A549 (cell line): Measurements from ENCODE around the gene B9D1. TPM values are rescaled to one million over a fixed set of nuclear protein-coding genes. Genes with fewer than 3 reads are reported as not detected.

Source experiments
- ATAC-seq, 2 experiments: fragments of 200-7000 bp in 1 of 2; fragments of >200 bp in 1 of 2; cut with Nextera tagmentation in 1 of 2; cut with Tn5 transposase in 1 of 2; 3 replicates each; pipeline versions ENCODE4 v1.8.0 to v1.9.1; 2018 to 2020; ENCODE audit warnings: mild to moderate bottlenecking in 1 of 2, moderate library complexity in 1 of 2
- CTCF ChIA-PET: fragments of 300-600 bp; sonication (Branson Sonifier 250); formaldehyde crosslinking; extraction: SDS; loops from one replicate; lab custom pipeline; 2021; ENCODE audit warnings: antibody characterized with exemption, inconsistent platforms; lab: Yijun Ruan, JAX
- POLR2A ChIA-PET: fragments of 350-600 bp; formaldehyde crosslinking; extraction: SDS; loops from one replicate; lab custom pipeline; 2021; ENCODE audit warnings: antibody characterized with exemption, inconsistent platforms; lab: Yijun Ruan, JAX
- DNase-seq, 2 experiments: peaks; one replicate each; pipeline versions ENCODE4 v3.0.0 to v3.0.0-alpha.2; 2011 to 2016; ENCODE audit warnings: low read depth in 1 of 2, low spot score in 1 of 2
- FAIRE-seq: peaks from 2 replicates; lab custom pipeline; 2011; peaks lifted over from hg19 to GRCh38; lab: Jason Lieb, UNC
- H3K27ac ChIP-seq, 2 experiments: fragments of >200 bp; sonication (Bioruptor Twin); formaldehyde crosslinking; 3 replicates each; pipeline ENCODE4 v1.5.1; 2016 to 2017
- H3K4me1 ChIP-seq: fragments of >200 bp; sonication (Bioruptor Twin); formaldehyde crosslinking; 3 replicates; pipeline ENCODE4 v1.6.1; 2016
- H3K4me2 ChIP-seq: fragments of >200 bp; sonication (Bioruptor Twin); formaldehyde crosslinking; 3 replicates; pipeline ENCODE4 v1.6.1; 2016
- H3K4me3 ChIP-seq: fragments of >200 bp; sonication (Bioruptor Twin); formaldehyde crosslinking; 3 replicates; pipeline ENCODE4 v1.5.1; 2016
- H3K9me3 ChIP-seq: fragments of >200 bp; sonication (Bioruptor Twin); formaldehyde crosslinking; 3 replicates; pipeline ENCODE4 v1.6.1; 2016
- BCL3 ChIP-seq: fragments of >200 bp; sonication (Bioruptor Twin); formaldehyde crosslinking; IDR thresholded peaks from 3 replicates; pipeline ENCODE4 v1.6.1; 2016
- CTCF ChIP-seq: fragments of >200 bp; sonication (Bioruptor Twin); formaldehyde crosslinking; IDR thresholded peaks from 3 replicates; pipeline ENCODE4 v1.5.1; 2016
- ESRRA ChIP-seq: fragments of 150-350 bp; IDR thresholded peaks from 2 replicates; pipeline ENCODE4 v1.6.1; 2014; ENCODE audit warnings: mild to moderate bottlenecking, low read length, borderline replicate concordance
- FOXS1 ChIP-seq: fragments of 250-450 bp; sonication (Bioruptor Pico); IDR thresholded peaks from 2 replicates; pipeline ENCODE4 v1.5.0; 2020; ENCODE audit warnings: mild to moderate bottlenecking, moderate library complexity
- GATA3 ChIP-seq: IDR thresholded peaks from 2 replicates; pipeline ENCODE4 v1.6.1; 2012; ENCODE audit warnings: borderline replicate concordance
- HDAC2 ChIP-seq: fragments of 200-600 bp; sonication (generic); IDR thresholded peaks from 2 replicates; pipeline ENCODE4 v1.6.1; 2016
- HEYL ChIP-seq: fragments of 250-450 bp; sonication (Bioruptor Pico); IDR thresholded peaks from 2 replicates; pipeline ENCODE4 v1.8.0; 2021; ENCODE audit warnings: mild to moderate bottlenecking, moderate library complexity
- HOXB5 ChIP-seq: fragments of 250-450 bp; sonication (Bioruptor Pico); IDR thresholded peaks from 2 replicates; pipeline ENCODE4 v1.5.0; 2020; ENCODE audit warnings: mild to moderate bottlenecking, moderate library complexity
- JUN ChIP-seq, 2 experiments: fragments of >200 bp; sonication (Bioruptor Twin); formaldehyde crosslinking; IDR thresholded peaks; 2 replicates in 1 of 2; 3 replicates in 1 of 2; pipeline ENCODE4 v1.6.1; 2016 to 2017
- MAX ChIP-seq: IDR thresholded peaks from 2 replicates; pipeline ENCODE4 v1.6.1; 2012
- PBX3 ChIP-seq: IDR thresholded peaks from 2 replicates; pipeline ENCODE4 v1.6.1; 2012
- POLR2A ChIP-seq: IDR thresholded peaks from 2 replicates; pipeline ENCODE4 v1.6.1; 2012; ENCODE audit warnings: mild to moderate bottlenecking, low read length
- POLR2AphosphoS2 ChIP-seq: conservative IDR thresholded peaks from 2 replicates; pipeline ENCODE4 v1.6.1; 2012; ENCODE audit warnings: low read length, improper control_type of control experiment, inconsistent platforms
- RFX5 ChIP-seq: fragments of 450-650 bp; IDR thresholded peaks from 2 replicates; pipeline ENCODE4 v1.7.1; 2014; ENCODE audit warnings: antibody characterized with exemption, mild to moderate bottlenecking, moderate library complexity
- SMC3 ChIP-seq: fragments of >200 bp; sonication (Bioruptor Twin); formaldehyde crosslinking; IDR thresholded peaks from 3 replicates; pipeline ENCODE4 v1.6.1; 2018; ENCODE audit warnings: inconsistent platforms
- SREBF2 ChIP-seq: fragments of 450-650 bp; IDR thresholded peaks from 2 replicates; pipeline ENCODE4 v1.6.1; 2014; ENCODE audit warnings: mild to moderate bottlenecking, moderate library complexity
- WGBS: methylation state at CpG from one replicate; pipeline ENCODE4 v1.1.6; 2017; ENCODE audit errors: missing lambda C conversion rate; 5-methylcytosine and 5-hydroxymethylcytosine counted together
- polyA plus RNA-seq, 4 experiments: library from polyadenylated mRNA; depleted of rRNA in 3 of 4; stranded (reverse); fragments of >200 nt; fragmentation: RNase III in 1 of 4; extraction: RNeasy Plus Mini Kit Qiagen cat#74134 plus additional on column Dnase treatment in 1 of 4; gene quantifications; 2 replicates in 3 of 4; 3 replicates in 1 of 4; pipeline ENCODE4 v1.2.3, GENCODE V29; 2011 to 2017
- TF ChIP-seq, protein P1 (sequence below): fragments of 200-600 bp; sonication (generic); IDR thresholded peaks from 2 replicates; pipeline ENCODE4 v1.6.1; 2016; ENCODE audit warnings: antibody characterized with exemption, mild to moderate bottlenecking, moderate library complexity

B9D1 gene
- polyA plus RNA-seq, 2 of the 4 experiments (the other 2 are of a cell fraction): 48.2 to 60.6 TPM

GRCh38 chr17:19377602-19378415 lies 15.3 kb upstream of the B9D1 start (continued):
- TF ChIP-seq SMC3 (peak; percentile 22; the same call in 1 of the 3 replicates), HEYL (CRISPR knock-in tag) (no peak), HOXB5 (CRISPR knock-in tag) (peak; percentile 69; the same call in 1 of the 2 replicates), BCL3 (peak; percentile 92; the same call in 2 of the 3 replicates), RFX5 (peak; percentile 49; the same call in 1 of the 2 replicates), FOXS1 (CRISPR knock-in tag) (0 out of 2 replicates have a peak, but pooled peaks have one; percentile 15), MAX (peak; percentile 62), POLR2A (peak; percentile 52; the same call in 1 of the 2 replicates), JUN (IDR thresholded peaks at IDR 0.05) (peak; percentile 88 to 89; a peak in 4 of 5 replicates)
- TF ChIP-seq, all 56 proteins: peak for 15

DNA sequence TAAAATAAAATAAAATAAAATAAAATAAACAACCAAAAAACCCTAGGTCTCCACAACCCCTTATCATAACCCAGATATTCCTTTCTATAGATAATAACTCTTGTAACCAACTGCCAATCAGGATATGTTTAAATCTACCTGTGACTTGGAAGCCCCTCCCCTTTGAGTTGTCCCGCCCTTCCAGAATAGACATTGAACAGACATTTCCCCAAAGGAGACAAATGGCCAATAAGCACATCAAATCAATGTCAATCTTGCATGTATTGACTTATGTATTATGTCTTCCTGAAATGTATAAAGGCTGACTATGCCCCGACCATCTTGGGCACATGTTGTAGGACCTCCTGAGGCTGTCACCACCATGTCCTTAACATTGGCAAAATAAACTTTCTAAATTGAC lies 14.3 kb upstream of the B9D1 start:
- H3K4me1 ChIP-seq: peaks cover 16% of the 10 kb centered on the region
- FAIRE-seq: no peak
- no peak for ATAC-seq
- H3K9me3 ChIP-seq: no peaks in the 10 kb centered on the region
- H3K27ac ChIP-seq: peak overlapping the region; percentile 90 to 91
- POLR2A ChIA-PET: interaction anchor here (0.9 to 2.2 kb wide), 13 partner anchors 7 to 389 kb away, joined by 3 to 45 read pairs (median 7); partner anchors contain the start of genes B9D1 and MFAP4
- peak overlapping the region; percentile 65 for H3K4me3 ChIP-seq
- 0% methylated on average over 2 of the region's 2 CpGs for WGBS
- no peak for DNase-seq
- CTCF ChIA-PET: interaction anchor here (1.8 to 12.3 kb wide), 3 partner anchors 12 to 390 kb away, joined by 12 to 148 read pairs (median 59); partner anchors contain the start of gene B9D1
- H3K4me2 ChIP-seq: peak overlapping the region; percentile 90
- TF ChIP-seq, protein P1, sequence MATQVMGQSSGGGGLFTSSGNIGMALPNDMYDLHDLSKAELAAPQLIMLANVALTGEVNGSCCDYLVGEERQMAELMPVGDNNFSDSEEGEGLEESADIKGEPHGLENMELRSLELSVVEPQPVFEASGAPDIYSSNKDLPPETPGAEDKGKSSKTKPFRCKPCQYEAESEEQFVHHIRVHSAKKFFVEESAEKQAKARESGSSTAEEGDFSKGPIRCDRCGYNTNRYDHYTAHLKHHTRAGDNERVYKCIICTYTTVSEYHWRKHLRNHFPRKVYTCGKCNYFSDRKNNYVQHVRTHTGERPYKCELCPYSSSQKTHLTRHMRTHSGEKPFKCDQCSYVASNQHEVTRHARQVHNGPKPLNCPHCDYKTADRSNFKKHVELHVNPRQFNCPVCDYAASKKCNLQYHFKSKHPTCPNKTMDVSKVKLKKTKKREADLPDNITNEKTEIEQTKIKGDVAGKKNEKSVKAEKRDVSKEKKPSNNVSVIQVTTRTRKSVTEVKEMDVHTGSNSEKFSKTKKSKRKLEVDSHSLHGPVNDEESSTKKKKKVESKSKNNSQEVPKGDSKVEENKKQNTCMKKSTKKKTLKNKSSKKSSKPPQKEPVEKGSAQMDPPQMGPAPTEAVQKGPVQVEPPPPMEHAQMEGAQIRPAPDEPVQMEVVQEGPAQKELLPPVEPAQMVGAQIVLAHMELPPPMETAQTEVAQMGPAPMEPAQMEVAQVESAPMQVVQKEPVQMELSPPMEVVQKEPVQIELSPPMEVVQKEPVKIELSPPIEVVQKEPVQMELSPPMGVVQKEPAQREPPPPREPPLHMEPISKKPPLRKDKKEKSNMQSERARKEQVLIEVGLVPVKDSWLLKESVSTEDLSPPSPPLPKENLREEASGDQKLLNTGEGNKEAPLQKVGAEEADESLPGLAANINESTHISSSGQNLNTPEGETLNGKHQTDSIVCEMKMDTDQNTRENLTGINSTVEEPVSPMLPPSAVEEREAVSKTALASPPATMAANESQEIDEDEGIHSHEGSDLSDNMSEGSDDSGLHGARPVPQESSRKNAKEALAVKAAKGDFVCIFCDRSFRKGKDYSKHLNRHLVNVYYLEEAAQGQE: no peak
- TF ChIP-seq RFX5: no peak
- no peak for TF ChIP-seq POLR2A
- no peak for TF ChIP-seq FOXS1 (CRISPR knock-in tag)
- TF ChIP-seq BCL3: no peak
- no peak for TF ChIP-seq JUN (IDR thresholded peaks at IDR 0.05)
- TF ChIP-seq GATA3: no peak
- no peak for TF ChIP-seq PBX3
- no peak for TF ChIP-seq MAX
- no peak for TF ChIP-seq ESRRA
- no peak for TF ChIP-seq POLR2AphosphoS2
- no peak for TF ChIP-seq HDAC2
- no peak for TF ChIP-seq SREBF2
- TF ChIP-seq CTCF: no peak
